Sigmoid colon (tissue), 3 donors: ENCODE data around the gene CCDC39.

Experiments used
- POLR2A ChIP-seq, 2 donors: fragments of 450-650 bp; IDR thresholded peaks; one replicate each; pipeline ENCODE4 v1.6.1; 2016; ENCODE audit warnings: antibody characterized with exemption in 2 of 2, mild to moderate bottlenecking in 2 of 2, moderate library complexity in 2 of 2
- TF ChIP-seq, protein P1 (sequence below), 4 experiments: fragments of 450-650 bp in 3 of 4; fragments of 200-600 bp in 1 of 4; IDR thresholded peaks; one replicate each; pipeline ENCODE4 v1.5.1; 2016 to 2019; ENCODE audit warnings: antibody characterized with exemption in 4 of 4, mild to moderate bottlenecking in 3 of 4, moderate library complexity in 2 of 4

DNA sequence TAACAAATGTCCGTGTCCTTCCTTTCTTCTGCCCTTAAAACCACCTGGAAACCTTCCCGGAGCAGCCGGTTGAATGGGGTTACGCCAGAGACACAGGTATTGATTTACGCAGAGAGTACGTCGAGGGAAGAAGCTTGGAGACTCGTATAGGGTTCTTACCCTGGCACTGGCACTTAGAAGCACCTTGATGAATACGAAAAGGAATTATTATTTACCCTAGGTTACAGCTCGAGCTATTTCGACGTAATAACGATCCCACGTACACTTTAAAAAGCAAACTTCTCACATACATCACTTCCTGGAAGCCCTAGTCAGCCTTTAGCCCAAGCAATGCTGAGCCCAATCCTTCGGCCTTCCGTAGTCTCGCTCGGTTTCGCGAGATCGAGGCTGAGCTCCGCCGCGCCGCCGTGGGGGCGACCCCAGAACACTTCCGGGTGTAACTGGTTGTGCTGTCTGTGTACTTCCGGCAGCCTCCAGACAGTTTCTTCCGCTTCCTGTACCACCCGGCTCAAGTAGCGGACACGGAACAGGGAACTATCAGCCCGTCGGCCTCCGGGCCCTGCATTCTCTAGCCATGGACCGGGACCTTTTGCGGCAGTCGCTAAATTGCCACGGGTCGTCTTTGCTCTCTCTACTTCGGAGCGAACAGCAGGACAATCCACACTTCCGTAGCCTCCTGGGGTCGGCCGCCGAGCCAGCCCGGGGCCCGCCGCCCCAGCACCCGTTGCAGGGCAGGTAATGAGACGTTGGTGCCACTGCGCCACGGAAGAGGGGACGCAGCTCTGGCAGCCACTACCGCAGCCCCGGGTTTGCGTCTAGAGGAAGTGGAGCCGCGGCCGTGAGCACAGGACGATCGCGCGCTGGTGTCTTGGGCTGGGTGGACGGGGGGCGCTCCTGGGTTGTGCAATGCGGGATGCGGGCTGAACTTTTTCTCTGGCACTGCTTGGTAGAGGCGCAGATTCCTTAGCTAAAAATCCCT is 77.3 kb downstream of the CCDC39 start, which contains the start of gene TTC14:
- TF ChIP-seq, protein P1, sequence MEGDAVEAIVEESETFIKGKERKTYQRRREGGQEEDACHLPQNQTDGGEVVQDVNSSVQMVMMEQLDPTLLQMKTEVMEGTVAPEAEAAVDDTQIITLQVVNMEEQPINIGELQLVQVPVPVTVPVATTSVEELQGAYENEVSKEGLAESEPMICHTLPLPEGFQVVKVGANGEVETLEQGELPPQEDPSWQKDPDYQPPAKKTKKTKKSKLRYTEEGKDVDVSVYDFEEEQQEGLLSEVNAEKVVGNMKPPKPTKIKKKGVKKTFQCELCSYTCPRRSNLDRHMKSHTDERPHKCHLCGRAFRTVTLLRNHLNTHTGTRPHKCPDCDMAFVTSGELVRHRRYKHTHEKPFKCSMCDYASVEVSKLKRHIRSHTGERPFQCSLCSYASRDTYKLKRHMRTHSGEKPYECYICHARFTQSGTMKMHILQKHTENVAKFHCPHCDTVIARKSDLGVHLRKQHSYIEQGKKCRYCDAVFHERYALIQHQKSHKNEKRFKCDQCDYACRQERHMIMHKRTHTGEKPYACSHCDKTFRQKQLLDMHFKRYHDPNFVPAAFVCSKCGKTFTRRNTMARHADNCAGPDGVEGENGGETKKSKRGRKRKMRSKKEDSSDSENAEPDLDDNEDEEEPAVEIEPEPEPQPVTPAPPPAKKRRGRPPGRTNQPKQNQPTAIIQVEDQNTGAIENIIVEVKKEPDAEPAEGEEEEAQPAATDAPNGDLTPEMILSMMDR (IDR thresholded peaks at IDR 0.05), result no peak
- peak; percentile 3 to 15 for TF ChIP-seq POLR2A (IDR thresholded peaks at IDR 0.05)
